Suppressor macrophage treated with lipopolysaccharide for 1 hour (primary cell): ENCODE measurements around the gene SGK2.
A peak's percentile ranks its signal among the peaks of the same experiment; 100 is the strongest.
"Not testable (repeated sequence)": the region's sequence is repeated elsewhere in the genome, so short reads cannot be mapped to it uniquely, and the experiment has no call there.

Experiments used
- DNase-seq, 3 donors: peaks; one replicate each; pipeline ENCODE4 v3.0.0-alpha.2; 2020 to 2022

Gene SGK2

DNA sequence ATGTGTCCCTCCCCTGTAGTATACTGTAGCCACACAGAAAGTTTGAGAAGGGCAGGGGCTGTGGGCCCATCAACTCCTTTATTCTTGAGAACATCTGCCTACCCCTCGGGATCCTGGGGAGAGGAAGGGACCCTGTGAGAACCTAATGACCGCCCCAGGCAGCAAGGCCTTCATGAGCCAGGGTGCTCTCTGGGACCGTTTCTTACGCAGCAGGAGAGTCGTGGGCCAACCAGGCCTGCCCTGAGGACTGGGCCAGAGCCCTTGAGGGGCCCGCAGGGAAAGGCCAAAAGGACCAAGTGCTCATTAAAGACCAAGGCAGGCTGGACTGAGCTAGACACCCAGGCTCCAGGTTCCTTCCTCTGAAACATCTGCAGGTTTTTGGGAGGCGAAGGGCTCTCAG is 5.2 kb downstream of the SGK2 start:
- DNase-seq, result no peak

DNA sequence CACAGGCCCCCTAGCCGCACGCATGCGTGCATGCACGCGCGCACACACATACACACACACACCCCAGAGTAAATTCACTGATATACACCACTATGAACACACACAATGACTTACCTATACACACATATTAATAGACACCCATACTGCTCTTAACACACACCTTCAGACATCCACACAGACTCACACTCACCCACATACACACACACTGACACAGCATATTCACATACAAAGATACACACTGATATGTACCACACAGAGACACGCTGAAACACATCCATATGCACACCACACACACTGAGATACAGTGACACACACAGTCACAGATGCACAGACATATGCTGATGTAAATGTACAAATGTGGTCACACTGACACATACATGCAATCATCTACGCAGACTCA is 5.6 kb downstream of the SGK2 start:
- no peak for DNase-seq

DNA sequence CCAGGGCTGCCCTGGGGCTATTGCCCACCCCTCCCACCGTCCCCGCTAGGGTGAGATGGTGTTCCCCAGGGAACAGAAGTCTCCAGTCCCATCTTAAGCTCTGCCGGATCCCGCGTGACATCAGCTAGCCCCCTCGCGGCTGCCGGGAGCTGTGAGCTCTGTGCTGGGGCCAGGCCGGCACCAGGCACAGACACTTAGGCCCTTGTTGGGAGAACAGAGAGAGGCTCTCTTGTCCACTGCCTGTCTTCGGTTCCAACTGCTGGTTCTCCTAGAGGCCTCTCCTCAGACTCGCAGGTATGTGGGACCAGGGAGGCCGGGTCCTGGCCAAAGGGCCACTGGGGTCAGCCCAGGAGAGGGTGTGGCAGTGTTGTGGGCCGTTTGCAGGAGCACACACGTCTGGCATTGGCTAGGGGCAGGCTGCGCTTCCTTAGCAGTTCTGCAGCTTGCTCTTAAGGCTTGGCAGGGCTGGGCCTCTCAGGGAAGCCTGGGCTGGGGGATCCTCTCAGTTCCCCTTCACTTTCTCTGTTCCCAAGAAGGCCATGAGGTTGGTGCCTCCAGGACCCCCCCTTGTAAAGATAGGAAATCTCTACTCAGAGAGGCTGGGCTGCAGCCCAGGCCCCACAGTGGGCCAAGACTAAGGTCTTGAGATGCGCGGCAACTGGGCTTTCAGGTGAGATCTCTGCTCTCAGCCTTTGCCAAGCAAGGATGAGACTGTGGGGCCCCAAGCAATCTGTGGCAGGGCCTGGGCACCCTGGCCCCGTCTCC is 6.3 kb downstream of the SGK2 start:
- DNase-seq, result no peak

DNA sequence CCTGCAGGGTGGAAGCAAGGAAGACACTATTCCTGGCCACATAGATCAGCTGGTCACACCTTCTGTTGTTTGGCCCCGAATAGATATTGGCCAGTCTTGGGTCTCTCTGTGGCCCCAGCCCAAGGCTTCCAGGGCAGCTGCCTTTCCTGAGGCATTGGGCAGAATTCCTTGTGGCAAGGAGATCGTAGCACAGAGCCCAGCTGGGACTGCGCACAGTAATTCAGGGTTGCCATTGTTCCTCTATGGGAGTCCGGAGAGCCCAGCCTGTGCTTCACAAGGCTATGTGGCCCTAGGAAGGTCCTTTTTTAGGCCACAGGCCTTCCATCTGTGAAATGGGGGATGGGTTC is 6.9 kb downstream of the SGK2 start:
- DNase-seq, result no peak

DNA sequence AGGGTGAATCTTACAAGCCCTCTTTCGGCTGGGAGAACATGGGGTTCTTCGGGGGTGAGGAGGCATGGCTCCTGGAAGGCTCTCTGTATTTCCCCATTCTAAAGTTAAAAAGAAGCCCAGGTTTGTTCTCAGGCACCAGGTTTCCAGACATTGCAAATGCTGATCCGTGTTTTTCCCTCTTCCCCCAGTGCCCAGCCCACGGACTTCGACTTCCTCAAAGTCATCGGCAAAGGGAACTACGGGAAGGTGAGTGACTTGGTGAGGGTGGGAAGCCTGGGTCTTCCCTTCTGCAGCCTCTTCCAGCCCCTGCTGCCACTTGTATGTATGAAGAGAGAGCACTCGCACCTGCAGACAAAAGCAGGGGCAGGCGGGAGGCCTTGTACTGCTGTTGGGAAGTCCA is 8.7 kb downstream of the SGK2 start:
- peak; percentile 56 to 67 (median 62) for DNase-seq

DNA sequence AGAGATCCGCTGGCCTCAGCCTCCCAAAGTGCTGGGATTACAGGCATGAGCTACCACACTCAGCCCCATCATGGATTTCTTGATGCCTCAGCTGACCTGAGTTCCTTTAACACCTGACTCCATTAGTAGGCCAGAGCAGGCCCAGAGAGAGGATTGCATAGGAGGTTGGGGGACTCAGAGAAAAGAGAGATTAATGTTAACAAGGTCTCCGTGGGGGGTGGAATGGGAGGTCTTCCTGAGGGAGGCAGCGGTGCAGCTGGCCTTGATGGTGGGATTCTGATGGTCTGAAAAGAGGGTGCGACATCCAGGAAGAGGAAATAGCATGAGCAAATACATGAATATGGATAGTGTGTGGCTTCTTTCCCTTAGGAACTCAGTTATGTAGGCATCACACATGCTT is 9.9 kb downstream of the SGK2 start:
- no peak for DNase-seq

DNA sequence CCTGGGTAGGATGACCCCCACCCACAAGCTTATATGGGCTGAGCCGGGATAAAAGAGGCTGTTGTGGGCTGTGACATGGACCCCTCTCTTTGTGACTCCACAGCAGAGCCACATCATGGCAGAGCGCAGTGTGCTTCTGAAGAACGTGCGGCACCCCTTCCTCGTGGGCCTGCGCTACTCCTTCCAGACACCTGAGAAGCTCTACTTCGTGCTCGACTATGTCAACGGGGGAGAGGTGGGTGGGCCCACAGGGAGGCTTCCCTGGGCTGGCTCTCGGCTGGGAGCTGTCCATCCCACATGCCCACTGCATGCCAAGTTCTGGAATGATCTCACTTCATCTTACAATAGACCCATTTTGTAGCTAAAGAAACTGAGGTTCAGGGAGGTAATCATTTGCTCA is 10.5 kb downstream of the SGK2 start:
- DNase-seq, result no peak

DNA sequence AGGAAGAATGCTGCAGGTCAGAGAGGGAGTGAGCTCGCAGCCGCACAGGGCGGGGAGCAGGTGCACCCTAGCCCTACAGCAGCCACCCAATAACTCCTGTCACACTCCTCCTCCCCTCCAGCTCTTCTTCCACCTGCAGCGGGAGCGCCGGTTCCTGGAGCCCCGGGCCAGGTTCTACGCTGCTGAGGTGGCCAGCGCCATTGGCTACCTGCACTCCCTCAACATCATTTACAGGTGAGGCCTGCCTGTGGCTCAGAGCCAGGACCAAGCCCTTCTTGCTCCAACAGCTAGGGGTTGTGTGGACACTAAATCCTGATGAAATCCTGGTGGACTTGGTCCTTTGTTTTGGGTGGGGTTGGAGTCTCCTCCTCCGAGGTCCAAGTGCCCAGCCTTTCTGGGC is 11.7 kb downstream of the SGK2 start:
- DNase-seq, result no peak

DNA sequence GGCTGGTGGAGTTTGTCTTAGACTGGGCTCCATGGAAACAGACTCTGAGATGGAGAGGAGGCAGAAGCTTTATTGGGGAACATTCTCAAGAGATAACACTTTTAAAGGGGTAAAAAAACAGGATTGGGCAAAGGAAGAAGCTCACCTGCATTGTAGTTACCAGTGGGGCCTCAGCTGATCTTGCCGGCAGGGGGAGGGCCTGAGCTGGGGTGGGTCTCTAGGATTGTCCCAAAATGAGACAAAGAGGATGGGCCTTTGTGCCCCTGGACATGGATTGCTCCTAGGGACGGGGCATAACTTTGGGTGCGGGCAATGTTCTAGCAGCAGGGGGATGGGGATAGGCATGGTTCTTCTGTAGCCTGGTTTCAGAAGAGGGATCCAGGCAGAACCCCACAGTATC is 12.5 kb downstream of the SGK2 start:
- no peak for DNase-seq

DNA sequence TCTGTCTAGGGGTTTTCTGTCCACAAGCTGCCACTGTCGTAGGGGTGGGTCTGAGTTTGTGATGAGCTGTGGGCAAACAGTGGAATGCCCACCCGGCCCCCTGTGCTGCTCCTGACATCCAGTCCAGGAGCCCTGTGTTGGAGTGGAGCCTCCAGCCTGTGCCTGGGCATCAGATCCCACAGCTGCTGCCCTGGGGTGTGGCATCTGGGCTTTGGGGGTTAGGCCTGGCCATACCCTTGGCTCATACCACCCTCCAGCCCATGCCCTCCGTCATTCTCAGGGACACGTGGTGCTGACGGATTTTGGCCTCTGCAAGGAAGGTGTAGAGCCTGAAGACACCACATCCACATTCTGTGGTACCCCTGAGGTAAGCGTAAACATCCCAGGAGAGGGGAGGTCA is 12.9 kb downstream of the SGK2 start:
- no peak for DNase-seq

DNA sequence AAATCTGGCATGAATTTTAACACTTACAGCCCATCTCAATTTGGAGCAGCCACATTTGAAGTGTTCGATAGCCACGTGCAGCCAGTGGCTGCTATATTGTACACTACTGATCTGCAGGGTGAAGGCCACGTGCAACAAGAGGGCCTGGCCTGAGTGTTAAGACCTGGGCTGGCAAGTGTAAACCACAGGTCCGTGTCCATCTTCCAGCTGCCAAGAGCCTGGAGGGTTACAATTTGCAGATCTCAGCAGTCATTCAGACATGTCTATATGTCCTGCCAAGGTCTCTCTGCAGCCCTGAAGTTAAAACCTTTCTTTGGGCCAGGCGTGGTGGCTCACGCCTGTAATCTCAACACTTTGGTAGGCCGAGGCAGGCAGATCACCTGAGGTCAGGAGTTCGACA is 14.1 kb downstream of the SGK2 start:
- no peak for DNase-seq

DNA sequence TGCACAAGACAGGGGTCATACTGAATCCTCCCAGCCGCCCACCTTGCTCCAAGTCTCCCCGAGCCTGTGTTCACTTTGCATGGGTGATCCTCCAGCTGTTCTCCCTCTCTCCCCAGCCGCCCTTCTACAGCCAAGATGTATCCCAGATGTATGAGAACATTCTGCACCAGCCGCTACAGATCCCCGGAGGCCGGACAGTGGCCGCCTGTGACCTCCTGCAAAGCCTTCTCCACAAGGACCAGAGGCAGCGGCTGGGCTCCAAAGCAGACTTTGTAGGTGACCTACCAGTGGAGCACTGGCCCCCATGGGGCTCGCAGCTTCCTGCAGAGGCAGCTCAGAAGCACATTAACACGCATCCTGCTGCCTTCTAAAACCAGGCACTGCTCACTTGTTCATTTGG is 17.3 kb downstream of the SGK2 start:
- no peak for DNase-seq

DNA sequence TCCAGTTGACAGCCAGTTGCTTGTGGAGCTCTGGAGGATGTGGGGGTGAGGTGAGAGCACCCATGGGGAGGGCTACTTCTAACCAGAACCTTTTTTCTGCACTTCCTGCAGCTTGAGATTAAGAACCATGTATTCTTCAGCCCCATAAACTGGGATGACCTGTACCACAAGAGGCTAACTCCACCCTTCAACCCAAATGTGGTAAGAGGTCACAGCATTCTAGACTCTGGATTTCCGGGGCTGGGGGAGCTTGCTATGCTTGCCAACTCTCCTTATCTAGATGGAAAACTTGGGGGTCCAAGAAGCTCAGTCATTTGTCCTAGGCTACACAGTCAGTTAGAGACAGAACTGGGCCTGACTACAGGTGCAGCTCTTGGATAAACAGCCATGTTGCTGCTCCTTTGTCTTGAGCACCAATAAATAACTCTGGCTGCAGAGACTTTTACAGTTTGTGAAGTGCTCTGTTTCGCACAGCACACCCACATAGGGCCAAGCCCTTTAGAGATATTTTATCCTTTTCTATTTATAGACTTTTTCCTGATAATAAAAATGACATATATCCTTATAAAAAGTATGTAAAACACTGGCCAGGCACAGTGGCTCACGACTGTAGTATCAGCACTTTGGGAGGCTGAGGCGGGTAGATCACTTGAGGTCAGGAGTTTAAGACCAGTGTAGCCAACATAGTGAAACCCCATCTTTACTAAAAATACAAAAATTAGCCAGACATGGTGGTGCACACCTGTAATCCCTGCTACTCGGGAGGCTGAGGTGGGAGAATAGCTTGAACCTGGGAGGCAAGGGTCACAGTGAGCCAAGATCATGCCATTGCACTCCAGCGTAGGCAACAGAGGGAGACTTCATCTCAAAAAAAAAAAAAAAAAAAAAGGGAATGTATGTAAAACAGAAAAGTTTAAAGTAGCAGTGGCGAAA is 21.3 kb downstream of the SGK2 start:
- DNase-seq, result no peak

DNA sequence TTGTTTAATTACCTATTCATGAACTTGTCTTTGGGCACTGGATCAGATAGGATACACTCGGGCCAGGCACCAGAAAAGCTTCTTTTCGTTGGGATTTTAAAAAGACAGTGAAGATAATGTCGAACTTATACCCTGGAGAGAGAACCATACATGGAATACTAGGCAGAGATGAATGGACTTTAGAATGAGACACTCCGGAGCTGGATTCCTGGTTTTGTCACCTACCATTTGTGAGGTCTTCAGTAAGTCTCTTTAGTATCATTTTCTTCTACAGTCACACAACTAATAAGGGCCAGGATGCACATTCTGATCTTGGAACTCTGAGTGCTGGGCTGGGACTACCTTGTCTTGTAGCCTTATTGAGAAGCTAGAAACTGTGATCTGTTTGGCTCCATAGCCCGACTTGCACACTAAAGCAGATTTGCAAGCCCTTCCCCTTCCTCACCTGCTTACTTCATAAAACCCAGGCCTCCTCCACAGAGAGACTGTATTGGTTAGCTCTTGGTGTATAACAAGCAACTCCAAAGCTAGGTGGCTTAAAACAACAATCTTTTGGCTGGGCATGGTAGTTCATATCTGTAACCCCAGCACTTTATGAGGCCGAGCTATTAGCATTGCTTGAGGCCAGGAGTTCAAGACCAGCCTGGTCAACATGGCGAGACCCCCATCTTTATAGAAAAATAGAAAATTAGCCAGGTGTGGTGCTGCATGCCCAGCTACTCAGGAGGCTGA is 24.5 kb downstream of the SGK2 start:
- no peak for DNase-seq

DNA sequence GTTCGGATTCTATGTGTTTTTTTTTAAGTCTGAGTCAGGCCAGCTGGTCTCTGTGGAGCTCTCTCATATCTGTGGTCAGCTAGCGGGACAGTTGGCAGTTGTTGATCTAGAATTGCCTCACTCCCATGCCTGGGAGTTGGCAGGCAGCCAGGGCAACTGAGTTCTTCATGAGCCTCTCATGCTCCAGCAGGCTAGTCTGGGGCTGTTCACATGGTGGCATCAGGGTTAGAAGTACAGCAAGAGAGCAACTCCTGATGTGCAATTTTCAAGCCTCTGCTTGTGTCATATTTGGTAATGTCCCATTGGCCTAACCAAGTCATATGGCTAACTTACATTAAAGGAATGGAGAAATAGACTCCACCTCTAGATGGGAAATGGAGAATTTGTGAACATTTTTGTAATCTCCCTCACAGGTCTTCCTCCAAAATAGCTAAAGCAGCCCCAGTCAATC is 25.2 kb downstream of the SGK2 start:
- DNase-seq, result peak; percentile 33 to 46 (median 46)

DNA sequence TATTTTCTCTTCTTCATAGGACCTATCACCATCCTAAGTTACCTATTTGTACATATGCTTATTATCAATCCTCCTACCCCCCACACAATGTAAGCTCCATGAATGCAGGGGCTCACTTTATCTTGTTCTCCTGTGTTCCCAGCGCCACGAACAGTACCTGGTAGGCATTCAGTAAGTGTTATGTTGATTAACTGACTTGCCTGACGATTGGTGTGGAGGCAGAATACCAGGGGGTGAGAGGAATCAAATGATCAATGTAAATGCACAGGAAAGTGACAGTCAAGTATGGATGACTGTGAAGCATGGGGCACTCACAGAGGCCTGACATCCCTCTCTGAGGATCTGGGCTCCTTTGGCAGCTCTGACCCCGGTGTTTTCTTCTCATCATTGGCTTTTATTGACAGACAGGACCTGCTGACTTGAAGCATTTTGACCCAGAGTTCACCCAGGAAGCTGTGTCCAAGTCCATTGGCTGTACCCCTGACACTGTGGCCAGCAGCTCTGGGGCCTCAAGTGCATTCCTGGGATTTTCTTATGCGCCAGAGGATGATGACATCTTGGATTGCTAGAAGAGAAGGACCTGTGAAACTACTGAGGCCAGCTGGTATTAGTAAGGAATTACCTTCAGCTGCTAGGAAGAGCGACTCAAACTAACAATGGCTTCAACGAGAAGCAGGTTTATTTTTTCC is 25.8 kb downstream of the SGK2 start:
- no peak for DNase-seq

DNA sequence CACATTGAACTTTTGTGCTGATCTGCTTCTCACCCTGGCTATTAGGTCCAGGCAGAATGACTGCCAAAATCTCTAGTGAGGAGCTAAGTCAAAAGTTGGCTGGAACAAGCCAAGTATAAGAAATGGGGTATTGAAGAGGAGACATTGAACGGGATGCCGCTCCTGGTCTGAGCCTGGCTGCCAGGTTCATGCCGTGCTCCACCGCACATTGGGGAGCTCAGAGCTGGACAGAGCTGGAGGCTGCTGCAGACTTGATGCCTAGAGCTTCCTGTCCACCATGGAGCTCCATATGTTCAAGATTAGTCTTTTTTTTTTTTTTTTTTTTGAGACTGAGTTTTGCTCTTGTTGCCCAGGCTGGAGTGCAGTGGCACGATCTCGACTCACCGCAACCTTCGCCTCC is 27.8 kb downstream of the SGK2 start:
- DNase-seq, result no peak

DNA sequence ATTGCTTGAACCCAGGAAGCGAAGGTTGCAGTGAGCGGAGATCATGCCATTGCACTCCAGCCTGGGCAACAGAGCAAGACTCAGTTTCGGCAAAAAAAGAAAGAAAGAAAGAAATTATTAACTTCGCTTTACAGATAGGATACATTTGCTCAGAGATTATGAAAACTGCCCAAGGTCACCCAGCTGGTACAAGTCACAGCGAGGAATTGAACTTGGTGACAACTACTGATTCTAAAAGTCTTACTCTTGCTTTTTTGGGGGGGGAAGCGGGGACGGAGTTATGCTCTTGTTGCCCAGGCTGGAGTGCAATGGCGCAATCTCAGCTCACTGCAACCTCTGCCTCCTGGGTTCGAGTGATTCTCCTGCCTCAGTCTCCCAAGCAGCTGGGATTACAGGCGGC is 29.7 kb downstream of the SGK2 start:
- not testable (repeated sequence) for DNase-seq

DNA sequence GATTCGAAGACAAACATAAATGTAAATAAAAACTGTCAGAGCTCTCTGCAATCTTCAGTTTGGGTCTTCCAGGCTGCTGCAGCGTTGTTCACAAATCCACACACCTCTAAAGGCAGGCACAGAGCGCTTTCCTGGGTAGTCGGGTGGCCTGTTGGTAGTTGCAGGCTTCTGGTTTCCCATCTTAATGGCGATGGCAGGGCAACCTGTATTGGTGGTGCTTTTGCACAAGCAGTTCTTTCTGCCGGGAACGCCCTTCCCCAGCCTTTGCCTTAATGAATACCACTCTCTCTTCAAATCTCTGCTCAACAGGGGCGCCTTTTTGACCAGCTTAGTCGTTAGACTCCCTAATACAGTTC is 31.2 kb downstream of the SGK2 start:
- no peak for DNase-seq

DNA sequence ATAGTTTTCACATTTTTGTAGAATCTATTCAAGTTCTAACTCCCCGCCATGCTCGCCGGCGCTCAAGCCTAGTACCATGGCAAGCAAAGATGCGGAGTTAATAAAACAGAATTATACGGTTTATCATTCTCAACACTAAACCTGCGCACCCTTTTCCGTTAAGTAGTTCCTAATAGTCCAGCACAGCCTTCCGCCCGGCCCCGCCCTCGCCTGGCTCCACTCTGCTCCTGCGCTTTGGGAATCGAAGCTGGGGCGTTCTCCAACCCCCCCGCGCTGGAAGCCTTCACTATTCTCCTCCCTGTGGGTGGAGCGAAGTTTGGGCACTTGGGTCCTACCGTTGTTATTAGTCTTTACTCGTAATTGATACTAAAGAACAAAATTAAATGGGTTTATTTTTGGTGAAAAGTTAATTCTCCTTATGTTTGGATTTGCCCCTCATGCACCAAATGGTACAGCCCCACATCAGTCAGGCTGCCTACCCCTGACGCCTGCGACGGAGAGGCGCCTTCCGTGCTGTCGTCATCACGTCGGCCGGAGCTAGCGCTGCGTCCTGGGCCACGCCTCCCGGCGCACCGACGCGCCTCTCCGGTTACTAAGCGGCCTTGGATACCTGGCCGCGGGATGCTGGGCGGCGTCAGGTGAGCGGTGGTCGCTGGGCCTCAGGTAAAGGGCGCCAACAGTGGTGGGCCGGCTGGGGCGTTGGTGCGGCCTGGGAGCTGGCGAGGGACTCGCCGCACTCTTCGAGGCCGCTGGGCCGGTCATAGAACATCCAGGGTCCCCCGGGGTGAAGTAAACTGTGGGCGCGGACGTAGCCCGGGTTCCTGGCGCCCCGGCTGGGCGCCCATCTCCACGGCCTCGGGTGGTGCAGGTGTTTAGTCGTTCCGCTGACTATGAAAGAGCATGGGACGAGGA is 31.8 kb downstream of the SGK2 start, which contains the start of gene IFT52:
Gene IFT52, plus strand, starts transcription at position 546 of the 912 bp plus-strand sequence. CDS start 3,762 bp downstream, outside the sequence.
- DNase-seq, result peak; percentile 87 to 95 (median 93)

DNA sequence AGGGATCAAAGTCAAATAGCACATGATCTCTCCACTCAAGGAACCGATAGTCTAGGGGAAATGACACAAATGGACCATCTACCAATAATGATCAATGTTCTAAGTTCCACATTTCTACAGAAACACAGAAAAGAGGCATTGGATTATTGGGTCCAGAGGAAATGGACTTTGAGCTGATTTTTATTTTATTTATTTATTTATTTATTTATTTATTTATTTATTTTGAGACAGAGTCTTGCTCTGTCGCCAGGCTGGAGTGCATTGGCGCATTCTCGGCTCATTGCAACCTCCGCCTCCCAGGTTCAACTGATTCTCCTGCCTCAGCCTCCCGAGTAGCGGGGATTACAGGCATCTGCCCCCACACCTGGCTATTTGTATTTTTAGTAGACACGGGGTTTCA is 43.1 kb downstream of the SGK2 start:
- DNase-seq, result not testable (repeated sequence)

DNA sequence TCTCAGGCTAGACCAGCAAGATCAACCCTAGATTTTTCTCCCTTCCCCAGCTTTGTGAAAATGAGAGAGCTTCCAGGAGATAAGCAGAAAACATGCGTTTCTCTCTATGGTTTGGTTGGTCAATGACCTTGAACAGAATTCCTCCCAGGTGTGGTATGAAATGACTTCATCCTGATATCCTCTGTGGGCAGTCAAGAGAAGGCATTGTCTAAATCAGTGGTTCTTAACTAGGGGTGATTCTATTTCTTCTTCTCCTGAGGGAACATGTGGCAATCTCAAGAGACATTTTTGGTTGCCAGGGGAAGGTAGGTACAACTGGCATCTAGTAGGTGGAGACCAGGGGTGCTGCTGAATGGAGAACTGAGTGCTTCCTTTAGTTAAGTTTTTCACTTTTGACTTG is 44.3 kb downstream of the SGK2 start:
- no peak for DNase-seq
